Measurements from ENCODE around the gene KCNA2.

Gene KCNA2

GRCh38 chr1:110628323-110629105 is 22.4 kb upstream of the KCNA2 start:
- DNase-seq = no peak

DNA sequence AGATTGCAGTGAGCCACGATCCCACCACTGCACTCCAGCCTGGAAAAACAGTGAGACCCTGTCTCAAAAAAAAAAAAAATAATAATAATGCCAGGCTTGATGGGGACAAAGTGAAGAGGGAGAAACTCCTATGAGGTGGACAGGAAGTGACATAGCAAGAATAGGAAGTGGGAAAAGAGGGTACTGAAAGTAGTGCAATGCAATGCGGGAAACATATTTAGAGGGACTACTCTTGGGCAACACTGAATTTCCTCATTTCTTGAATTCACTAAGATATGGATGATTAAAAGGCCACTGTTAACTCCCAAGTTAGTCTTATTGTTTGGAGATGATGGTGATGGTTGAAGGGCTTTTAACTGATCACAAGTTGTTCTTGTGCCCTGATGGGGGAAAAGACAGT is 21.6 kb upstream of the KCNA2 start:
- DNase-seq = no peak

DNA sequence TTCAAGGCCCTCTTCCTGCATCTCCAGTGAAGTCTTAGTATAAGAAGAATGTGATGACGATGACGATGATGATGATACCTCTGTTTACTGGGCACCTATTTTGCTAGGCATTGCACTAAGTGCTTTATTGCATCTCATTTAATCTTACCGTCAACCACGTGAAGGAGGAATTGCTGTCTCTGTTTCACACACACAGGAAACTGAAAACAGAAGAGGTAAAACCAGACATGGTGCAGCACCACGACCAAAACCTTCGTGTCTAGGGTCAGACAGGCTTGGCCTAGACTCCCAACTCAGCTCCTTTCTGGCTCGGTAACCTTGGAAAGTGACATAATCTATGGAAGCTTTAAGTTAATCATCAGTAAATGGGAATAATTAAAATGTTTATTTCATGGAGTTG is 20.7 kb upstream of the KCNA2 start:
- no peak for DNase-seq

DNA sequence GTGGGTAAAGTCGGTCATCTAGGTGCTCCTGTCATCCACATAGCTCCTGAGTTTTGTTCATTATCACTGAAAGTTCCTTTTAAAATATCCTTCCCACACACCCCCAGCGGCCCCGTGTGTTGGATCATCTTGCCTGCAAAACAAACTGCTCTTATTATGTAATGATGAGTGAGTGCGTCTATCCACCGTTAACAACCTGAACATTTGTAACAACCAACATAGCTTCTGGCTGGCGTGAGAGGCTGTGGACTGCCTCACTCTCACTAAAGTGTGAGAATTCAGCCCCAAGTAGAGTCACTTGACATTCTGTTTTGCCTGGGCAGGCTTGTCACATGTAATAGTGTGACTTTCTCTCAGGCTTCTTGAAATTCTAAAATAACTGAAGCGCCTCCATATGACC is 14.5 kb upstream of the KCNA2 start:
- DNase-seq = no peak

- DNase-seq = no peak
These were observed 14.1 kb upstream of the KCNA2 start for GRCh38 chr1:110620250-110620615.

DNA sequence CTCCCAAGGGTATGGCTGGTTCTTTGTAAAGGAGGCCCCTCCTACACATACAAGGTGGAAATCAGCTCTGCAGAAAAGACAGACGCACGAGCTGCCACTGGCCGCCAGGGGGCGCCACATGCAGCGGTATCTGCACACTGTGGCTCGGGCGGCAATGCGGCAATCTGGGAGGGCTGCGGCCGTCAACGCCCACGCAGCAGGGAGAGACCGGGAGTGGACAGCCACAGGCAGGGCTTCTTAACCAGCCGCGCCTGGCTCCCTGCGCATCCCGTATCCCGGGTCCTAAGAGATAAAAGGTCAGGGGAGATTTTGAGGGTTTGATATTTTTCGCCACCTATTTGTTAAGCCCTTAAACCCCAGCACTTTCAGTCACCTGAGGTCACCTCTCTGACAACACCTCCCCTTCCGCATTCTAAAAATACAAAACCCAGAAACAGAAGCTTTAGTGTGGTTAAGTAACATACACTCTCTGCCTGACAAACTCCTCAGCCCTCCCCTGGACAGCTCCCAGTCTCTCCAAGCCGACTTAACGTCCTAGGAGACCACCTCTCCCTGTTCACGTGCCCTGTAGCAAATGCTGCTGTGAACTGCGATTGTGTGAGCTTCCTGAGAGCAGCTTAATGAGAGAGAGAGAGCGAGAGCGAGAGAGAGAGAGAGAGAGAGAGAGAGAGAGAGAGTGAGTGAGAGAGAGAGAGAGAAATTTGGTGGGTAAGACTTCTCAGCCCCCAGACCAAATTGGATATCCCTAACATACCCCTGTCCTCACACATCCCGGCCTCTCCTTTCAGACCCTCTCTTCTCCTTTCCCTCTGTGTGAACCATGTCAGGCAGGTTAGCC is 13.5 kb upstream of the KCNA2 start:
- peak; percentile 89 to 90 for DNase-seq

DNA sequence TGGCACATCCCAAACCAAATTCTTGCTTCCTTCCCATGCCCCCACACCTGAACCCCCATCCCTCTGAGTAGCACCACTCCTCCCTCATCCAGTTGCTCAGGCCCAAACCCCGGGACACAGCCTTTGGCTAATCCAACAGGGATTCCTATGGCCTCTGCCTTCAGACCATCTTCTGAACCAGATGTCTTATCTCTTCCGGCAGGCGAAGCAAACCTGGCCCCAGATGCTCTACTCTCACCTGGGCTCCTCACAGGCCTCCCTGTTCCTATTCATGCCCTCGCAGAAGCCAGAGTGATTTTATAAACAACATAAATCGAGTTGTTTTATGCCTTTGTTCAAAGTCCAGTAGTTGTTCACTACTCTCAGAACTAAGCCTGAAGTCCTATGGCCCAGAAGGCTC is 12.5 kb upstream of the KCNA2 start:
- DNase-seq = no peak

- no peak for DNase-seq
These were observed 11.4 kb upstream of the KCNA2 start for GRCh38 chr1:110617589-110617988.

- DNase-seq = no peak
These were observed 11.0 kb upstream of the KCNA2 start for GRCh38 chr1:110617116-110617515.

- DNase-seq = no peak
These were observed 10.4 kb upstream of the KCNA2 start for GRCh38 chr1:110616587-110616986.

- peak in 1 of 2 donors; percentile 57 for DNase-seq
These were observed 9.5 kb upstream of the KCNA2 start for GRCh38 chr1:110615548-110616130.

DNA sequence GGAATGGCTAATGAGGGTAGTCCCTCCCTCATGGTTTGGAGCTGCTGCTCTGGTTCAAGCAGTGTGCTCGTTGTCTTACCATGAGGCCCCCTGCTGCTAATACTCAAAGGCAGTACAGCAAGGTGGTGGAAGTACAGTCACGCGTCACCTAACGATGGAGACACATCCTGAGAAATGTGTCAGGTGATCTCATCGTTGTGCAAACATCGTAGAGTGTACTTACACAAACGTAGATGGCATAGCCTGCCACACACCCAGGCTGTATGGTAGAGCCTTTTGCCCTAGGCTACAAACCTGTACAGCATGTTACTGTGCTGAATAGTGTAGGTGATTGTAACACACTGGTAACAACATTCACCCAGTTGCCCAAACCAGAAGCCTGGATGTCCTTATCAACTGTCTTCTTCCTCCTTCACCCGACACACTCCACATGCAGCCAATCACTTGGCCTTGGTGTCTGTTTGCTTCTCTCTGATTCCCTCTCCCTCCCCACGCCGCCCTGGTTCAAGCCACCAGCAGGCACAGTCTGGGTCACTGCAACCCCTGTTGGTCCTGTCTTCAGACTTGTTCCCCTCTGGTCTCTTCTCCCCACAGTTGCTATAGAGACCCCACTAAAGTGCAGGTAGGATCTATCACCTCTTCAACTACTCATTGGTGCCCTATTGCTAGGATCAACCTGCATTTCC is 6.0 kb upstream of the KCNA2 start:
- no peak for DNase-seq

DNA sequence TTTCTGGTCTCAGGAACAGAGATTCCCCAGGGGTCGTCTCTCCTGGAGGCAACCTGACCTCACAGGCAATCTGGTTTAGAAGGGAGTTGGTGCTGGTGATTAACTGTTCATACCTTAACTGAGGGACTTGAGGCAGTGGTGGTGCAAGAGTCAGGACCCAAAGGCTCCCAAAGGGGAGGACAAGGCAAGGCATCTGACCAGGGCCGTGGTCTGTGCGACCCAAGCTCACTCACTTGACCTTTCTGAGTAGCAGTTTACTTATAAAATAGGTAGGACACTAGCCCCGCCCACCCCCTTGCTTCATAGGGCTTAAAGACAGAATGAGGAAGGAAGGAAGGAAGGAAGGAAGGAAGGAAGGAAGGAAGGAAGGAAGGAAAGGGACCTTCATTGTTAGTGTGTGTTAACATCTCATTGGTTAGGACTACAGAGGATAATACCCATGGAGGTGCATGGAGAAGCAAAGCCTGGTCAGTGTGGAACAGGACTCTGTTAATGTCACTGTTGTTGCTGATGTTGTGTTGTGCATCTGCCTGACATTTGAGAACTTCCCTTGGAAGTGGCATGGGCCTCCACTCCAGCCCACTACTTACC is 4.6 kb upstream of the KCNA2 start:
- DNase-seq = no peak

GRCh38 chr1:110610084-110610483 is 3.9 kb upstream of the KCNA2 start:
- no peak for DNase-seq

DNA sequence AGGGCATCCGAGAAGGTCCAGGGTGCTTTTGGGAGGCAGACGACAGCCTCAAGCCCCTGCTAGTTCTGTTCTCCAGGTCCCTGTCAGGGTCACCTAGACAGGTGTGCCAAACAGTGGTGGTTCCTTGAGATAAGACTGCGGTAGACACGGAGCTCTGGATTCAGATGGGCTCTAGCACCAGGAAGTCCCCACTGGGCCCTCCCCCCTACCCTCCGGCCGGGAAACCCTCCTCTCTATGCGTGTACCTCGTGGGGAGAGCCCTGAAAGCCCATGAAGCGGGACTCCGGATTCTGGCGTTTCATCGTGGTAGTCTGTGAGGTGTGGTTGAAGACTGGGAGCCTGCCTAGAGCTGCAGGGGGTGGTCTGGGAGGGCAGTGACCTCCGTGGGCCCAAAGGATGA is 2.1 kb upstream of the KCNA2 start:
- DNase-seq = no peak

DNA sequence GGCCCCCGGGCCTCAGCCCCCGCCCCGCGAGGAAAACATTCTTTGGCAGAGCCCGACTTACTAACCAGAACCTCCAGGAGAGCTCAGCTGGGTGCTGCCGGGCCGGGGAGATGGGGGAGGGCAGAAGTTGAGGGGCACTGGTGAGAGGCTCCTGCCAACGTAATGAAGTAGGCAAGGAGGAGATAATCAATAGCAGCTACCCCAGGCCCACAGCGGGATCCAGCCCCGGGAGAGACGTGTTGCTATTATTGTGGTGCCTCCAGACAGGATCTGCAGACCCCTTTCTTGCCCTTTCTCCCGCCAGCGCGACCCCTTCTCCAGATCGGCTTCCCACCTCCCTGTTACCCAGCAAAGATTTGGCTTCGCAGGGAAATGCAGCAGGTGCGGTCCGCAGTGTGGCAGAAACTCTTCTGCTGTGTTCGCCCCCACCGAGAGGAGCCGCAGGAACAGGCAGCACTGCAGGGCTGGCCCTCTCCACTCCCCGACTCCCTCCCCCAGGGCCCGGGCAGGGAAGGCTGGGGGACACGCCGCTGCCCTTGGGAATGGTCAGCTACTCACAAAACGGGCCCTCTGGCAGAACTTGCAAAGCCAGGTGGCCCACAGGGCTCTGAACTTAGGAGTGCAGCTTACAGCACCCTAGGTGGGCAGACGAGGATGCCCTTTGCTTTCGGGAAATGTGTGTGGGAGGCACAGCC is 1.5 kb upstream of the KCNA2 start:
- DNase-seq = no peak

GRCh38 chr1:110606657-110607535 is 738 bp upstream of the KCNA2 start:
- no peak for DNase-seq

DNA sequence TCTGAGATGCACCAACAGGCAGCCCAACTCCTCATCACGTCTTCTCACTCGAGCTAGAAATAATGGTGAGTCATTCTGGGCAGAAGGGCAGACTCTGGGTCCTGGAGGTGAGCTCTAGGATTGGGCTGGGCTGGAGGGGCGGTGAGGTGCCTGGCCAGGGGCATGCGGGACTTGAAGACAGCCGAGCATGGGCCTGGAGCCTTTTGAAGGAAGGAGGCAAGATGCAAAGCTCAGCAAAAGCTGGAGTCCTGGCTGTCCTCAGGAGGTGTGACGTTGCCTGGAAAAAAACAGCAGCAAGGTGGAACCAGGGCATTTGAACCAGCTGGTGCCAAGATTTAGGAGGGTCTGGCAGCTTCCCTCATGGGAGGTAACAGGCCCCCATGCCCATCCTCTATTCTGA is 712 bp downstream of the KCNA2 start:
- no peak for DNase-seq

- no peak for DNase-seq
These were observed 1.5 kb downstream of the KCNA2 start for GRCh38 chr1:110604586-110605148.

GRCh38 chr1:110603058-110603457 is 3.1 kb downstream of the KCNA2 start:
- no peak for DNase-seq

GRCh38 chr1:110602466-110602865 is 3.7 kb downstream of the KCNA2 start:
- DNase-seq = no peak
